GM21528 (cell line): ENCODE measurements around the gene GPR155.
"Not testable (repeated sequence)": the region's sequence is repeated elsewhere in the genome, so short reads cannot be mapped to it uniquely, and the experiment has no call there.

Source experiments
- ATAC-seq: cut with Tn5 transposase; IDR thresholded peaks from one replicate; pipeline ENCODE4 v1.9.1; 2021; ENCODE audit warnings: mild to moderate bottlenecking, moderate library complexity; ENCODE audit not compliant: unreplicated experiment, low FRiP score

Gene GPR155

GRCh38 chr2:174442546-174443510 lies 44.0 kb downstream of the GPR155 start:
- no peak for ATAC-seq

GRCh38 chr2:174439950-174440349 lies 46.9 kb downstream of the GPR155 start:
- ATAC-seq = no peak

GRCh38 chr2:174439323-174439722 lies 47.5 kb downstream of the GPR155 start:
- ATAC-seq = no peak

- no peak for ATAC-seq
Measured at GRCh38 chr2:174438146-174438886, 48.5 kb downstream of the GPR155 start.

GRCh38 chr2:174436351-174436750 lies 50.5 kb downstream of the GPR155 start:
- ATAC-seq = no peak

GRCh38 chr2:174431902-174432301 lies 54.9 kb downstream of the GPR155 start:
- ATAC-seq = no peak

- no peak for ATAC-seq
Measured at GRCh38 chr2:174430066-174430465, 56.8 kb downstream of the GPR155 start.

- no peak for ATAC-seq
Measured at GRCh38 chr2:174428214-174428613, 58.6 kb downstream of the GPR155 start.

- ATAC-seq = no peak
Measured at GRCh38 chr2:174412256-174412655, 74.6 kb downstream of the GPR155 start.

GRCh38 chr2:174410039-174410438 lies 76.8 kb downstream of the GPR155 start:
- not testable (repeated sequence) for ATAC-seq

- ATAC-seq = no peak
Measured at GRCh38 chr2:174403628-174404027, 83.2 kb downstream of the GPR155 start.

- ATAC-seq = no peak
Measured at GRCh38 chr2:174400853-174401252, 86.0 kb downstream of the GPR155 start.

- no peak for ATAC-seq
Measured at GRCh38 chr2:174399171-174399570, 87.7 kb downstream of the GPR155 start.

- no peak for ATAC-seq
Measured at GRCh38 chr2:174397773-174398172, 89.1 kb downstream of the GPR155 start.

- peak; percentile 33 for ATAC-seq
Measured at GRCh38 chr2:174395969-174396630, 90.7 kb downstream of the GPR155 start.

GRCh38 chr2:174395284-174395968 lies 91.4 kb downstream of the GPR155 start, which contains the start of gene SCRN3:
Gene SCRN3 (plus strand): TSS chr2:174395730. CDS start chr2:174398284, 2,554 bp downstream.
- ATAC-seq = peak; percentile 97

- no peak for ATAC-seq
Measured at GRCh38 chr2:174392706-174393105, 94.1 kb downstream of the GPR155 start.

GRCh38 chr2:174390303-174390702 lies 96.5 kb downstream of the GPR155 start:
- not testable (repeated sequence) for ATAC-seq

- no peak for ATAC-seq
Measured at GRCh38 chr2:174389542-174389941, 97.3 kb downstream of the GPR155 start.

- not testable (repeated sequence) for ATAC-seq
Measured at GRCh38 chr2:174388706-174389105, 98.1 kb downstream of the GPR155 start.
